Mesenchymal stem cell (in vitro differentiated cells and primary cell): Measurements from ENCODE around the gene LIPT1. TPM values are rescaled to one million over a fixed set of nuclear protein-coding genes. Genes with fewer than 3 reads are reported as not detected.

Experiments
- DNase-seq: peaks from one replicate; pipeline ENCODE4 v3.0.0-alpha.2; 2013
- H2AFZ ChIP-seq: one replicate; pipeline ENCODE4 v1.6.1; 2013; ENCODE audit warnings: low read depth, mild to moderate bottlenecking, control low read depth, inconsistent platforms, low read length, moderate library complexity
- H2AK5ac ChIP-seq: 2 replicates; pipeline ENCODE4 v1.6.1; 2013; ENCODE audit warnings: low read length, moderate library complexity, mild to moderate bottlenecking, inconsistent platforms; ENCODE audit not compliant: severe bottlenecking
- H2BK120ac ChIP-seq: one replicate; pipeline ENCODE4 v1.6.1; 2013; ENCODE audit warnings: low read depth, mild to moderate bottlenecking, inconsistent platforms, low read length, moderate library complexity
- H2BK12ac ChIP-seq, 2 experiments: one replicate each; pipeline ENCODE4 v1.6.1; 2013; ENCODE audit warnings: inconsistent platforms in 2 of 2, low read length in 2 of 2, mild to moderate bottlenecking in 2 of 2, moderate library complexity in 2 of 2, control low read depth in 1 of 2
- H2BK15ac ChIP-seq: one replicate; pipeline ENCODE4 v1.6.1; 2013; ENCODE audit warnings: mild to moderate bottlenecking, low read depth, inconsistent platforms; ENCODE audit not compliant: poor library complexity, severe bottlenecking
- H2BK5ac ChIP-seq: 2 replicates; pipeline ENCODE4 v1.6.1; 2013; ENCODE audit warnings: low read depth, mild to moderate bottlenecking, low read length, control low read depth, inconsistent platforms; ENCODE audit not compliant: poor library complexity, severe bottlenecking
- H3K14ac ChIP-seq, 2 experiments: one replicate each; pipeline ENCODE4 v1.6.1; 2013; ENCODE audit warnings: inconsistent platforms in 2 of 2, low read length in 2 of 2, control low read depth in 1 of 2, mild to moderate bottlenecking in 1 of 2, moderate library complexity in 1 of 2
- H3K18ac ChIP-seq, 2 experiments: one replicate each; pipeline ENCODE4 v1.6.1; 2013; ENCODE audit warnings: inconsistent platforms in 2 of 2, low read length in 2 of 2, control low read depth in 1 of 2, low read depth in 1 of 2, mild to moderate bottlenecking in 1 of 2
- H3K23ac ChIP-seq, 2 experiments: one replicate each; pipeline ENCODE4 v1.6.1; 2013; ENCODE audit warnings: inconsistent platforms in 2 of 2, low read length in 2 of 2, mild to moderate bottlenecking in 2 of 2, moderate library complexity in 2 of 2, control low read depth in 1 of 2
- H3K27ac ChIP-seq: 2 replicates; pipeline ENCODE4 v1.5.1; 2013; ENCODE audit warnings: mild to moderate bottlenecking, moderate library complexity, low read length, control low read depth, inconsistent platforms; ENCODE audit not compliant: poor library complexity, severe bottlenecking
- H3K27me3 ChIP-seq, 2 experiments: 2 replicates each; pipeline versions ENCODE4 v1.6.1 to v1.7.0; 2013; ENCODE audit warnings: low read length in 2 of 2, mild to moderate bottlenecking in 2 of 2, moderate library complexity in 2 of 2, control low read depth in 1 of 2, inconsistent platforms in 1 of 2; ENCODE audit not compliant: control insufficient read depth in 1 of 2, insufficient read depth in 1 of 2
- H3K36me3 ChIP-seq, 2 experiments: 2 replicates each; pipeline versions ENCODE4 v1.6.1 to v1.7.0; 2013; ENCODE audit warnings: low read length in 2 of 2, control low read depth in 1 of 2, inconsistent platforms in 1 of 2, low read depth in 1 of 2, mild to moderate bottlenecking in 1 of 2; ENCODE audit not compliant: insufficient read depth in 2 of 2, control insufficient read depth in 1 of 2
- H3K4ac ChIP-seq, 2 experiments: one replicate each; pipeline ENCODE4 v1.6.1; 2013; ENCODE audit warnings: inconsistent platforms in 2 of 2, low read length in 2 of 2, mild to moderate bottlenecking in 2 of 2, moderate library complexity in 2 of 2, control low read depth in 1 of 2, low read depth in 1 of 2
- H3K4me1 ChIP-seq: 2 replicates; pipeline ENCODE4 v1.6.1; 2013; ENCODE audit warnings: low read depth, low read length, control low read depth; ENCODE audit not compliant: control insufficient read depth, insufficient read depth
- H3K4me2 ChIP-seq: 2 replicates; pipeline ENCODE4 v1.6.1; 2013; ENCODE audit warnings: low read length, mild to moderate bottlenecking, inconsistent platforms; ENCODE audit not compliant: poor library complexity, severe bottlenecking
- H3K4me3 ChIP-seq, 2 experiments: 2 replicates each; pipeline versions ENCODE4 v1.5.1 to v1.7.0; 2013; ENCODE audit warnings: low read length in 2 of 2, mild to moderate bottlenecking in 2 of 2, control low read depth in 1 of 2, low read depth in 1 of 2; ENCODE audit not compliant: insufficient read depth in 1 of 2
- H3K79me1 ChIP-seq: replicated peaks from 2 replicates; pipeline ENCODE4 v1.6.1; 2013; ENCODE audit warnings: mild to moderate bottlenecking, control low read depth, low read length, inconsistent platforms; ENCODE audit not compliant: poor library complexity, severe bottlenecking
- H3K9ac ChIP-seq: 2 replicates; pipeline ENCODE4 v1.7.0; 2013; ENCODE audit warnings: mild to moderate bottlenecking, low read length, moderate library complexity
- H3K9me3 ChIP-seq: 2 replicates; pipeline ENCODE4 v1.7.0; 2013; ENCODE audit warnings: mild to moderate bottlenecking, low read length; ENCODE audit not compliant: control insufficient read depth
- H4K8ac ChIP-seq: one replicate; pipeline ENCODE4 v1.6.1; 2013; ENCODE audit warnings: inconsistent platforms, mild to moderate bottlenecking, low read length, moderate library complexity
- H4K91ac ChIP-seq: one replicate; pipeline ENCODE4 v1.6.1; 2013; ENCODE audit warnings: mild to moderate bottlenecking, low read length, inconsistent platforms
- WGBS: methylation state at CpG from one replicate; pipeline ENCODE4 v1.1.7; 2013; ENCODE audit warnings: mixed read lengths; 5-methylcytosine and 5-hydroxymethylcytosine counted together
- small RNA-seq: library from polyadenylated mRNA; stranded (forward); fragments of <200 nt; extraction: miRNeasy Mini kit (QIAGEN cat#:217004); gene quantifications from one replicate; pipeline ENCODE3, GENCODE V24; 2013; ENCODE audit warnings: low read depth

Gene LIPT1

GRCh38 chr2:99205491-99205890, 50.7 kb downstream of the LIPT1 start:
- 96% methylated on average over 5 of the region's 5 CpGs for WGBS

More at GRCh38 chr2:99205491-99205890, 50.7 kb downstream of the LIPT1 start:
- Histone ChIP-seq H3K4me1 (no peaks in the 10 kb centered on the region), H3K27me3 (no peaks in the 10 kb centered on the region), H3K4ac (no peak overlapping the region), H2BK15ac (no peak overlapping the region), H3K27ac (no peak overlapping the region), H3K9ac (no peak overlapping the region), H3K36me3 (peaks cover 4 to 10% of the 10 kb centered on the region in 2 experiments), H2BK12ac (no peak overlapping the region), H4K91ac (no peak overlapping the region), H3K9me3 (no peaks in the 10 kb centered on the region), H2AFZ (no peak overlapping the region), H3K79me1 (no peaks in the 10 kb centered on the region), H2AK5ac (no peak overlapping the region), H4K8ac (no peak overlapping the region), H3K23ac (no peak overlapping the region), H3K14ac (no peak overlapping the region), H3K4me2 (no peak overlapping the region), H3K18ac (no peak overlapping the region), H2BK5ac (no peak overlapping the region), H3K4me3 (no peak overlapping the region), H2BK120ac (no peak overlapping the region)
- no peak for DNase-seq

Small RNA genes lying within 50 kb of the gene (small RNA-seq; reads per million reads assigned to genes)
- not detected for gene AC092587.1
